MM.1S (cell line): ENCODE data around the gene EEPD1.

Experiments
- DNase-seq: peaks from one replicate; pipeline ENCODE4 v3.0.0-alpha.2; 2015
- H2AFZ ChIP-seq: fragments of 300-600 bp; sonication (generic); 2 replicates; pipeline ENCODE4 v1.6.0; 2016; ENCODE audit warnings: antibody characterized with exemption, low read length
- H3F3A ChIP-seq: fragments of 300-600 bp; sonication (generic); 2 replicates; pipeline ENCODE4 v1.6.1; 2016; ENCODE audit warnings: mild to moderate bottlenecking, antibody characterized with exemption, low read length, moderate library complexity, mixed read lengths; ENCODE audit not compliant: insufficient read depth
- H3K27ac ChIP-seq: fragments of 300-600 bp; sonication (generic); 2 replicates; pipeline ENCODE4 v1.5.1; 2016; ENCODE audit warnings: mild to moderate bottlenecking, low read length
- H3K27me3 ChIP-seq: fragments of 300-600 bp; sonication (generic); replicated peaks from 2 replicates; pipeline ENCODE4 v1.6.0; 2016; ENCODE audit warnings: low read length; ENCODE audit not compliant: insufficient read depth
- H3K36me3 ChIP-seq: fragments of 300-600 bp; sonication (generic); replicated peaks from 2 replicates; pipeline ENCODE4 v1.6.1; 2016; ENCODE audit warnings: mild to moderate bottlenecking, low read length, mixed read lengths; ENCODE audit not compliant: insufficient read depth
- H3K4me1 ChIP-seq: fragments of 300-600 bp; sonication (generic); 2 replicates; pipeline ENCODE4 v1.6.1; 2016; ENCODE audit warnings: low read length, mixed read lengths
- H3K4me2 ChIP-seq: fragments of 300-600 bp; sonication (generic); 2 replicates; pipeline ENCODE4 v1.6.0; 2016; ENCODE audit warnings: low read depth, low read length
- H3K4me3 ChIP-seq: fragments of 300-600 bp; sonication (generic); 2 replicates; pipeline ENCODE4 v1.5.1; 2016; ENCODE audit warnings: low read length, mixed read lengths
- H3K79me2 ChIP-seq: fragments of 300-600 bp; sonication (generic); 2 replicates; pipeline ENCODE4 v1.6.1; 2016; ENCODE audit warnings: mixed run types, low read length, mixed read lengths
- H3K9ac ChIP-seq: fragments of 300-600 bp; sonication (generic); 2 replicates; pipeline ENCODE4 v1.6.1; 2016; ENCODE audit warnings: low read length, mixed read lengths
- H3K9me2 ChIP-seq: fragments of 300-600 bp; sonication (generic); replicated peaks from 2 replicates; pipeline ENCODE4 v1.6.1; 2016; ENCODE audit warnings: mild to moderate bottlenecking, low read length, mixed read lengths; ENCODE audit not compliant: insufficient read depth
- H3K9me3 ChIP-seq: fragments of 300-600 bp; sonication (generic); replicated peaks from 2 replicates; pipeline ENCODE4 v1.6.1; 2016; ENCODE audit warnings: mild to moderate bottlenecking, low read length, mixed read lengths; ENCODE audit not compliant: insufficient read depth
- H4K20me1 ChIP-seq: fragments of 300-600 bp; sonication (generic); 2 replicates; pipeline ENCODE4 v1.6.1; 2016; ENCODE audit warnings: mild to moderate bottlenecking, low read length, moderate library complexity, mixed read lengths; ENCODE audit not compliant: insufficient read depth
- EZH2 ChIP-seq: fragments of 300-600 bp; sonication (generic); optimal IDR thresholded peaks from 2 replicates; pipeline ENCODE3; 2017; ENCODE audit warnings: low read depth, mild to moderate bottlenecking, antibody characterized with exemption, low read length, mixed read lengths
- EZH2phosphoT487 ChIP-seq: fragments of 300-600 bp; sonication (generic); IDR thresholded peaks from 2 replicates; pipeline ENCODE4 v1.6.1; 2018; ENCODE audit warnings: antibody characterized with exemption, low read length
- TF ChIP-seq, protein P1 (sequence below): fragments of 300-600 bp; sonication (generic); IDR thresholded peaks from 2 replicates; pipeline ENCODE4 v1.5.1; 2016; ENCODE audit warnings: antibody characterized with exemption, low read length, mixed read lengths

The EEPD1 gene

DNA sequence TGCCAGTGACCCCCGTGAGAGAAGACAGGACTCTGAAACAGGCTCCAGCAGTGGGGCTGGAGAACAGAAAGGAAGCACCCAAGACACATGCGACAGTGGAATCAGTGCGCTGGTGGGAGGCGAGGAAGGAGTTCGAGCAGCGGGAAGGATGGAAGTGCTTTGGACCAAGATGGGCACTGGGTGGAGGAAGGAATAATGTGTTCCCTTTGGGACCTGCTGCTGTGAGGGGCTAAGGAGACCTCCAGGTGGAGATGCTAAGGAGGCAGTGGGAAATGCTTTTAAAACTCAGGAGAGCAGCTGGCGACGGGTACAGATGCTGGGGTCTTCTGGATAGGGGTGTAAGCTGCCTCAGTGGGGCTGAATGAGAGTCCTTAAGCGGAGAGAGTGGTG, 126.9 kb downstream of the EEPD1 start:
- no peaks in the 10 kb centered on the region for H3K4me1 ChIP-seq
- TF ChIP-seq, protein P1, sequence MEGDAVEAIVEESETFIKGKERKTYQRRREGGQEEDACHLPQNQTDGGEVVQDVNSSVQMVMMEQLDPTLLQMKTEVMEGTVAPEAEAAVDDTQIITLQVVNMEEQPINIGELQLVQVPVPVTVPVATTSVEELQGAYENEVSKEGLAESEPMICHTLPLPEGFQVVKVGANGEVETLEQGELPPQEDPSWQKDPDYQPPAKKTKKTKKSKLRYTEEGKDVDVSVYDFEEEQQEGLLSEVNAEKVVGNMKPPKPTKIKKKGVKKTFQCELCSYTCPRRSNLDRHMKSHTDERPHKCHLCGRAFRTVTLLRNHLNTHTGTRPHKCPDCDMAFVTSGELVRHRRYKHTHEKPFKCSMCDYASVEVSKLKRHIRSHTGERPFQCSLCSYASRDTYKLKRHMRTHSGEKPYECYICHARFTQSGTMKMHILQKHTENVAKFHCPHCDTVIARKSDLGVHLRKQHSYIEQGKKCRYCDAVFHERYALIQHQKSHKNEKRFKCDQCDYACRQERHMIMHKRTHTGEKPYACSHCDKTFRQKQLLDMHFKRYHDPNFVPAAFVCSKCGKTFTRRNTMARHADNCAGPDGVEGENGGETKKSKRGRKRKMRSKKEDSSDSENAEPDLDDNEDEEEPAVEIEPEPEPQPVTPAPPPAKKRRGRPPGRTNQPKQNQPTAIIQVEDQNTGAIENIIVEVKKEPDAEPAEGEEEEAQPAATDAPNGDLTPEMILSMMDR: no peak
- TF ChIP-seq EZH2 (no peak), EZH2phosphoT487 (no peak)
- no peaks in the 10 kb centered on the region for H3K36me3 ChIP-seq
- no peak overlapping the region for H3K9ac ChIP-seq
- H3K27ac ChIP-seq: no peak overlapping the region
- no peaks in the 10 kb centered on the region for H3K9me3 ChIP-seq
- no peak overlapping the region for H3K4me2 ChIP-seq
- H3K9me2 ChIP-seq: no peaks in the 10 kb centered on the region
- H3K27me3 ChIP-seq: no peaks in the 10 kb centered on the region
- no peak for DNase-seq
- no peaks in the 10 kb centered on the region for H3F3A ChIP-seq
- H2AFZ ChIP-seq: no peak overlapping the region
- H4K20me1 ChIP-seq: no peaks in the 10 kb centered on the region
- no peaks in the 10 kb centered on the region for H3K79me2 ChIP-seq
- no peak overlapping the region for H3K4me3 ChIP-seq

GRCh38 chr7:36280840-36281812, 128.1 kb downstream of the EEPD1 start:
- Histone ChIP-seq H3K27ac (no peak overlapping the region), H3K4me2 (no peak overlapping the region), H3K4me1 (no peaks in the 10 kb centered on the region), H2AFZ (no peak overlapping the region), H3K27me3 (no peaks in the 10 kb centered on the region), H3F3A (no peaks in the 10 kb centered on the region), H3K9me3 (no peaks in the 10 kb centered on the region), H3K9me2 (no peaks in the 10 kb centered on the region), H3K4me3 (no peak overlapping the region), H3K36me3 (no peaks in the 10 kb centered on the region), H4K20me1 (no peaks in the 10 kb centered on the region), H3K9ac (no peak overlapping the region), H3K79me2 (no peaks in the 10 kb centered on the region)
- no peak for DNase-seq
- TF ChIP-seq, protein P1: no peak
- no peak for TF ChIP-seq EZH2
- TF ChIP-seq EZH2phosphoT487: no peak

GRCh38 chr7:36281945-36282717, 129.1 kb downstream of the EEPD1 start:
- H3K27ac ChIP-seq: no peak overlapping the region
- H3K4me3 ChIP-seq: no peak overlapping the region
- H2AFZ ChIP-seq: no peak overlapping the region
- DNase-seq: no peak
- no peaks in the 10 kb centered on the region for H3K36me3 ChIP-seq
- no peaks in the 10 kb centered on the region for H3K4me1 ChIP-seq
- H3K4me2 ChIP-seq: no peak overlapping the region
- H4K20me1 ChIP-seq: no peaks in the 10 kb centered on the region
- no peaks in the 10 kb centered on the region for H3K9me2 ChIP-seq
- H3K79me2 ChIP-seq: no peaks in the 10 kb centered on the region
- no peaks in the 10 kb centered on the region for H3K27me3 ChIP-seq
- TF ChIP-seq EZH2phosphoT487 (no peak), EZH2 (no peak)
- TF ChIP-seq, protein P1: no peak
- no peaks in the 10 kb centered on the region for H3K9me3 ChIP-seq
- no peaks in the 10 kb centered on the region for H3F3A ChIP-seq
- H3K9ac ChIP-seq: no peak overlapping the region
